ENCODE results near the gene COX4I2.

- TF ChIP-seq, protein P1, sequence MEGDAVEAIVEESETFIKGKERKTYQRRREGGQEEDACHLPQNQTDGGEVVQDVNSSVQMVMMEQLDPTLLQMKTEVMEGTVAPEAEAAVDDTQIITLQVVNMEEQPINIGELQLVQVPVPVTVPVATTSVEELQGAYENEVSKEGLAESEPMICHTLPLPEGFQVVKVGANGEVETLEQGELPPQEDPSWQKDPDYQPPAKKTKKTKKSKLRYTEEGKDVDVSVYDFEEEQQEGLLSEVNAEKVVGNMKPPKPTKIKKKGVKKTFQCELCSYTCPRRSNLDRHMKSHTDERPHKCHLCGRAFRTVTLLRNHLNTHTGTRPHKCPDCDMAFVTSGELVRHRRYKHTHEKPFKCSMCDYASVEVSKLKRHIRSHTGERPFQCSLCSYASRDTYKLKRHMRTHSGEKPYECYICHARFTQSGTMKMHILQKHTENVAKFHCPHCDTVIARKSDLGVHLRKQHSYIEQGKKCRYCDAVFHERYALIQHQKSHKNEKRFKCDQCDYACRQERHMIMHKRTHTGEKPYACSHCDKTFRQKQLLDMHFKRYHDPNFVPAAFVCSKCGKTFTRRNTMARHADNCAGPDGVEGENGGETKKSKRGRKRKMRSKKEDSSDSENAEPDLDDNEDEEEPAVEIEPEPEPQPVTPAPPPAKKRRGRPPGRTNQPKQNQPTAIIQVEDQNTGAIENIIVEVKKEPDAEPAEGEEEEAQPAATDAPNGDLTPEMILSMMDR (conservative IDR thresholded peaks at IDR 0.05; ENCODE audit: low read length): no peak
- TF ChIP-seq EZH2phosphoT487 (IDR thresholded peaks at IDR 0.05; ENCODE audit: borderline replicate concordance, low read depth, low read length): no peak; the same call in 1 of the 2 replicates
These were observed 32.4 kb upstream of the COX4I2 start, which contains the start of gene ID1 for GRCh38 chr20:31605031-31605901.

Measured in OCI-LY7 (cell line).